Measurements from ENCODE around the gene TDRKH.
"Not testable (repeated sequence)": the region's sequence is repeated elsewhere in the genome, so short reads cannot be mapped to it uniquely, and the experiment has no call there.

Gene TDRKH

DNA sequence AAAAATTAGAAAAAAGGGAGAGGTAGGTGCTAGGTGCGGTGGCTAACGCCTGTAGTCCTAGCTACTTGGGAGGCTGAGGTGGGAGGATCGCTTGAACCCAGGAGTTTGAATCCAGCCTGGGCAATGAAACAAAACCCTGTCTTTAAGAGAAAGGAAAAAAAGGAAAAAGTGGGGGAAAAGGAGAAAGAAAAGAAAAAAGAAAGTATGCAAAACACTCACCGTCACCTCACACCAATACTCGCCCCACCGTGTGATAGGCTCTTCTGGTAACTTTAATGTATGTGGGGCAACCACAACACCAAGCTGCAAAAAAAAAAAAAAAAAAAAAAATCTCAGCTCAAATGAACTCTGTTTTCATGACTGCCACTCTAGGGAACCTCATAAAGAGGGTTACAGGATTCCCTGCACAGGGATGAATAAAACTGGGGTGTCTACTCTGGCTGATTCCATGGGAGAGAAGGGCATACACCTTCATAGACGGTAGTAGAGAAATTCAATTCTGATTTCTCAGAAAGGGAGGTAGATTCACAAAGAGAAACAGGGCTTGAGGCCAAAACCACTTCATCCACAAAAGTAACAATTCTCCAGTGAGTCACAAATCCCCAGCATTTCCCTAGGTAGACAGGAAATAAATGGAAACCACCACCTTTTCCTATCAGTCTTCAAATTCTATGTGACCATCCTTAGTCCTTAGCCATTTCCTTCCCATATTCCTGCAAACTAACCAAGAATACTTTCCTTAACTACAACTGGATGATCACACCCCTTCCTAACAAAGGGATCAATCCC, 29.5 kb downstream of the TDRKH start:
- no peak for DNase-seq

DNA sequence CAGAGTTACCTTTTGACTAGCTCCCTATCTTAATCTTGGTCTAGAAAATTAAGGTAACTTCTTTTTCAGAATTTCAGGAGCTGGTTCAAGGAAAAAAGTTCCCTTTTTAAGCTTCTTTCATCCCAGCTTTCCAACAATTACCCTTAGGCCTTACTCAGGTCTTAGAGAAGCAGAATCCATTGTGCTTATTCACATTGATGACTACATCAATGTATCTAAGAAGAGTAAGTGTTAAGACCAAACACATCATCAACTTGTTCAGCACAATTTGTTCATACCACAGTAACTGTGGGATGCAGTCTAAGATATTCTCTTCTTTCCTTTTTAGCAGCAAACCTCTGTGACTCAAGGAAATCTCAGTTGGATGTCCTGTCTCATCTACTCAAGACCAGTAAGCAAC, 31.1 kb downstream of the TDRKH start:
- DNase-seq, result no peak

GRCh38 chr1:151756291-151756690, 34.0 kb downstream of the TDRKH start:
- no peak for DNase-seq

DNA sequence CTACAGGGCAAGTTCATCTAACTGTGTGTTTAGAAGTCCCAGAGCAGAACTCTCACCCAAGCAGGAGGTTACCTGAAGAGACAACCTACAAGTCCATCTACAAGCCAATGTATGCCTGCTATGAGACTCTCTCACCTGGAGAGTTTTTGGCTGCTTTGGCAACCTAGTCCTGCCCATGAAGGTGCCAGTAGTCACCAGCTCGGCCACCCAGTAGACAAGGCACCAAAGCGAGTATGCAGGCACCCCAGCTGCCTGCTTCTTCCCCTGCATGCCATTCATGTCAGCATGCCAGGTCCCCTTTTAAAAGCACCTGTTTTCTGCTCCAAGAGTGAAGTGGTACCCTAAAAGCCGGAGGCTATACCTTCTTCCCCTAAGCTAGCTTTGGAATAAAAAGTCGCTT, 48.8 kb downstream of the TDRKH start:
- DNase-seq, result no peak

DNA sequence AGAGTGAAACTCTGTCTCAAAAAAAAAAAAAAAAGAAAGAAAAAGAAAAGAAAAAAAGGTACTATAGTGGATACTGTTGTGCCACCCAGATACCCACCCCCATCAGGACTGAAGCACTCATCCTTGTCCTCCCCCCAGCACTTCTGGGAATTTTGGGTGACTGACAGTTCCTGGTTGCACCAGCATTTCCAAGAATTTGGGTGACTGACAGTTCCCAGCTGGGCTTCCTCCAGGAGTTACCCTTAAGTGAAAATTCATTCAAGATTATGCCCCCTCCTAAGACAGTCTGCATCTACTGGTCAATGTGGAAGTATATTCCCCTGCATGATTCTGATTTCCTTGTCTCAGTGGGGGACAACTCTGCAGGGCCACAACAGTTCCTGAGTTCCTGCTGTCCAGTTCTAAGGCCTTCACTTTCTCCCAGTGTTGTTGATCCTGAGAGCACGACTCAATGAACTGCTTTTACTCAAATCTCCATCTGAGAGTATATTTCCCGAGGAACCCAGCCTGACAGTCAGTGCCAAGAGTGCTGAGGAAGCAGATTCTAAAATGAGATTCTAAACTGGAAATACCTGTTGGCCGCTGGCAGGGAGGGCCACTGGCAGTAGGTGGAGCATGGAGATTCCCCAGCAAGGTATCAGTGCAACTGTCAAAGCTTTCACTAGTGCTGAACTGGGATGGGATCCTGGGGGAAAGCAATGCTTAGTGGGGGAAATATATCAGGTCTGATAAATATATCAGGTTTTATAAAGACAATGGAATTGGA, 50.5 kb downstream of the TDRKH start:
- no peak for DNase-seq

DNA sequence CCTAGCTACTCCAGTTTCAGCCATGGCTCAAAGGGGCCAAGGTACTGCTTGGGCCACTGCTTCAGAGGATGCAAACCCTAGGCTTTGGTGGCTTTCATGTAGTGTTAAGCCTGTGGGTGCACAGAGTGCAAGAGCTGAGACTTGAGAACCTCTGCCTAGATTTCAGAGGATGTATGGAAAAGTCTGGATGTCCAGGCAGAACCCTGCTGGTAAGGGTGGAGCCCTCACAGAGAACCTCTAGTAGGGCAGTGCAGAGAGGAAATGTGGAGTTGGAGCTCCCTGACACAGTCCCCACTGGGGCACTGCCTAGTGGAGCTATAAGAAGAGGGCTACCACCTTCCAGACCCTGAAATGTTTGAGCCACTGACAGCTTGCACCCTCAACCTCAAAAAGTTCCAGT, 52.8 kb downstream of the TDRKH start:
- DNase-seq, result no peak

- DNase-seq, result no peak
These were observed 53.3 kb downstream of the TDRKH start for GRCh38 chr1:151737026-151737425.

GRCh38 chr1:151733995-151734394, 56.3 kb downstream of the TDRKH start:
- DNase-seq, result not testable (repeated sequence)

- no peak for DNase-seq
These were observed 57.2 kb downstream of the TDRKH start for GRCh38 chr1:151733126-151733525.

DNA sequence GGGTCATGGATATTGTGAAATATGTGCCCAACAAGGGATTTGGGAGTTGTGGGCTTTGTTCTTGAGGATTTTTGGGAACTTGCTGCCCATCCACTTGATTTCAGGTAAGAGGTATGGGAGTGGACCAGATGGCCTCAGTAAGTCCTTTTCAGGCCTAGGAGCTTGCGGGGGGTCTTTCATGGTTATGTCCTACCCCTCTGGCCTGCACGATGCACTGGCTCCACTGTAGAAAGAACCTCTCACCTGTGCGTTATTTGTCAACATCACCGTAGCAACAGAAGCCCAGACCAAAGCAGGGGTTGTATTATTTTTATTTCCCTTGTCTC, 60.4 kb downstream of the TDRKH start:
- DNase-seq, result no peak

DNA sequence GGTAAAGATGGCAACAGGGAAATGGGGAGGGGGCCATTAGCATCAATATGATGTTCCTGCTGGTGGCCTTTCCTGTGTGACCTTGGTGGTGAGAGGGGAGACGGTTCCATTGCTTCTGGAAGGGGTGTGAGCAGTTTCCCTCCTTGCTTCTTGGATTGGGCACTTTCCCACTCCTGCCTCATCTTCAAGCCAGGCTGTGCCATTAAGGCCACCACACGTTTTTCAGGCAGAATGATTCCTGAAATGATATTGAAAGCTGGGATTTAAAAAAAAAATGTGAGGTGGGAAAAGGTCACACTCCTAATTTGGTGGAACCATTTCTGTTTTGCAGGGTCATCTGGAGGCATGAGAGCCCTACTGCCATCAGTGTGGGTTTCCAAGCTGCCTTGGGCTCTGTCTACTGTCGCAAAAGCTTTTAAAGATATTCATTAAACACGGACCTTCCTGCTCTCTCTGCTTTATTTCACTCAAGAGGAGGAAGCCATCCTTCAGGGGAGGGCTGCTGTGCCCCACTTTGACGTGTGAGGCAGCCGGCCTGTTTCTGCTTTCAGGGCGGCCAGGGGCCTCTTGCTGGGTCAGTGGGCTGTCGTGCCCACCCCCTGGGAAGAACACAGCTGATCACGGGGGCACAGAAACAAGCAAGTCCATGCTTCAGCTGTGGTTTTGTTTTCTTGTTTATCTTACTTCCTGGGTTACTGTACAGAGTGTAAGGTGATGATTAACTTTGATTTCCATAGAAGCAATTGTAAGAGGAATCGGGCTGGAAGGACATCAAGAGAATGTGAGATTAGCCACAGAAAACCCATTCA, 60.9 kb downstream of the TDRKH start:
- DNase-seq, result no peak

DNA sequence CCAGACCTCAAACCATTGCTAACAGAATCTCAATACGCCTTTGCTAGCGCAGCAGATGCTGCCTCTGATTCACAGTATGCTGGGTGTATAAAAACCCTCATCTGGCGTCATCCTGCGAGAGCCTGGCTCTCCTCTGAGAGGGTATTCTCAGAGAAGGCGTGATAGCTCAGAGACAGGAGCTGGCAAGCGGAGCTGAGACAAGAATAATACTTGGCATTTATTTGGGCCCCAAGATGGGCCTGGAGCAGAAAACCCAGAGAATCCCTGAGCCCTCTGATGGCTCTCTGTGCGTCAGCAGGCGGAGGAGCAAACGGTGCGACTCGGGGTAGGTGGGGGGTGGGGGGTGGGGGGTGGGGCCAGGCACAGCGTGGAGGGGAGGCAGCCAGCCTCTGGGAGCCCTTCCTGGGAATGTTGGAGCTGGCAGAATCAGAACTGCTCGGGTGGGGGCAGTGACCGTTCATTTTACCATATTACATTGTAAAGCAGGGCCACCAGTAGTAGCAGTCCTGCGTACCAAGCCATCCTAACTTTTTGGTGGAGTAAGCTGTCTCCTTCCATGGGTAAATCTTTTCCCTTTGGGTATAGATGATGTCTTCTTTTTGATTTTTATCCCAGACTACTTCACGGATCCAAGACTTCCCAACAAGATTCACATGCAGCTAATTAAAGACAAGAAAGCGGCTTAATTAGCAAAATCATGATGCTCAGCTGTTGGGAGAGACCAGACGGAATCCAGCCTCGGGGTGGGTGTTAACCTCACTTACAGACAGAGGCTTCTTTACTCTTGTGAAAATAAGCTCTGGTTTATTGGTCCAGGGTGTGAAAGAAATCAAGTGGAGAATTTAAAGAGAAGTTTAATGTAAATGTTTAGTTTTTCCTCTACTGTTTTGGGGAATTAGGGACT, 61.9 kb downstream of the TDRKH start:
- peak in 1 of 2 experiments; percentile 70 for DNase-seq

DNA sequence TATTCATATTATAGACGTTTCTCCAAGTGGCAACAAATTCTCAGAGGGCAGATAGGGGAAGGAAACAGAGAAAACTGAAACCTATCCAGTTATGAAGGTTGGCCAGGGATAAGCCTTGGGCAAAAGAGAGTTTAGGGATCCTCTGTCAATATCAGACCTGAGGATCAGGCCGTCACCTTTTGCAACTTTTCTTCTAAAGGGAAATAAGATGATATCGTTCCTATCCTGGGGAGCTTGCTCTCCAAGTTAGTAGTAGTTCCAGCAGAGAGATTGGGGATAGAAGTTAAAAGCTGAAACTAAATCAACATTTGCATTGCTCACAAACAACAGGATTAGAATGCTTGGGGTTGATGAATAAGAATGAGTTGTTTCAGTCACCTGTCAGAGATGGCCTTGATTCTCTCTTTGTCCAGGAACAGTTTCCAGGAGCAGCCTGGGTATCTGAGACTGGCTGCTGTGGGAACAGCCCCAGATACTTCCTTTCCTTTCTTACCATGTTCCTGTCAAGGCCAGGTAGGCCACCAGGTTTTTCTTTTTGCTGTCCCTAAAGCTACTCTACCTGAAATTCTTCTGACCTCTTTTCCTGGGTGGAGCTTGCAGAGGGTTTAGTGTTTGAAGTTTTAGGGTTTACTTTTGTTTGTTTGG, 66.5 kb downstream of the TDRKH start:
- no peak for DNase-seq
